Stimulated activated naive CD8-positive, alpha-beta T cell treated with anti-CD3 and anti-CD28 coated beads, Interleukin-15, Interleukin-2, amounts not matched to agents 100 ng/mL and 50 ng/mL, for 24 hours (primary cell): ENCODE measurements around the gene PPP1R37.

Experiments used
- H3K27ac Mint-ChIP-seq: one replicate; pipeline ENCODE4 v1.8.0; 2021; ENCODE audit warnings: mild to moderate bottlenecking, mixed read lengths
- H3K27me3 Mint-ChIP-seq: one replicate; pipeline ENCODE4 v1.8.0; 2021; ENCODE audit warnings: mixed read lengths
- H3K36me3 Mint-ChIP-seq: one replicate; pipeline ENCODE4 v1.8.0; 2021; ENCODE audit warnings: low read depth, mixed read lengths
- H3K4me1 Mint-ChIP-seq: one replicate; pipeline ENCODE4 v1.8.0; 2021; ENCODE audit warnings: low read depth, mixed read lengths
- H3K4me3 Mint-ChIP-seq: one replicate; pipeline ENCODE4 v1.8.0; 2021; ENCODE audit warnings: mild to moderate bottlenecking, mixed read lengths
- H3K9me3 Mint-ChIP-seq: one replicate; pipeline ENCODE4 v1.8.0; 2021; ENCODE audit warnings: mixed read lengths

The PPP1R37 gene

GRCh38 chr19:45141203-45141900, 48.4 kb downstream of the PPP1R37 start:
- Mint-ChIP-seq H3K27ac (no peak overlapping the region), H3K36me3 (peaks cover 16% of the 10 kb centered on the region), H3K9me3 (no peaks in the 10 kb centered on the region), H3K27me3 (no peaks in the 10 kb centered on the region), H3K4me3 (no peak overlapping the region), H3K4me1 (peaks cover 8% of the 10 kb centered on the region)

GRCh38 chr19:45142016-45142725, 49.2 kb downstream of the PPP1R37 start:
- H3K9me3 Mint-ChIP-seq: no peaks in the 10 kb centered on the region
- no peaks in the 10 kb centered on the region for H3K27me3 Mint-ChIP-seq
- H3K36me3 Mint-ChIP-seq: peaks cover 16% of the 10 kb centered on the region
- H3K27ac Mint-ChIP-seq: no peak overlapping the region
- H3K4me1 Mint-ChIP-seq: peaks cover 5% of the 10 kb centered on the region
- no peak overlapping the region for H3K4me3 Mint-ChIP-seq

GRCh38 chr19:45142726-45143110, 49.7 kb downstream of the PPP1R37 start:
- Mint-ChIP-seq H3K4me1 (no peaks in the 10 kb centered on the region), H3K27me3 (no peaks in the 10 kb centered on the region), H3K27ac (no peak overlapping the region), H3K4me3 (no peak overlapping the region), H3K9me3 (no peaks in the 10 kb centered on the region), H3K36me3 (peaks cover 16% of the 10 kb centered on the region)

- no peaks in the 10 kb centered on the region for H3K27me3 Mint-ChIP-seq
- no peaks in the 10 kb centered on the region for H3K4me1 Mint-ChIP-seq
- H3K4me3 Mint-ChIP-seq: no peak overlapping the region
- no peak overlapping the region for H3K27ac Mint-ChIP-seq
- no peaks in the 10 kb centered on the region for H3K9me3 Mint-ChIP-seq
- H3K36me3 Mint-ChIP-seq: peaks cover 16% of the 10 kb centered on the region
Measured at GRCh38 chr19:45144431-45145269, 51.7 kb downstream of the PPP1R37 start.

GRCh38 chr19:45145270-45146189, 52.6 kb downstream of the PPP1R37 start:
- H3K9me3 Mint-ChIP-seq: no peaks in the 10 kb centered on the region

GRCh38 chr19:45146251-45146650, 53.3 kb downstream of the PPP1R37 start:
- Mint-ChIP-seq H3K4me1 (peaks cover 2% of the 10 kb centered on the region), H3K27me3 (no peaks in the 10 kb centered on the region), H3K27ac (no peak overlapping the region), H3K4me3 (no peak overlapping the region), H3K36me3 (peaks cover 14% of the 10 kb centered on the region), H3K9me3 (no peaks in the 10 kb centered on the region)

More at GRCh38 chr19:45145270-45146189, 52.6 kb downstream of the PPP1R37 start:
- H3K4me3 Mint-ChIP-seq: no peak overlapping the region
- no peaks in the 10 kb centered on the region for H3K4me1 Mint-ChIP-seq
- H3K27me3 Mint-ChIP-seq: no peaks in the 10 kb centered on the region
- H3K27ac Mint-ChIP-seq: no peak overlapping the region
- H3K36me3 Mint-ChIP-seq: peaks cover 16% of the 10 kb centered on the region

GRCh38 chr19:45146741-45147205, 53.8 kb downstream of the PPP1R37 start:
- peaks cover 2% of the 10 kb centered on the region for H3K27me3 Mint-ChIP-seq
- H3K4me3 Mint-ChIP-seq: no peak overlapping the region
- peaks cover 9% of the 10 kb centered on the region for H3K36me3 Mint-ChIP-seq
- H3K27ac Mint-ChIP-seq: no peak overlapping the region
- H3K4me1 Mint-ChIP-seq: peaks cover 7% of the 10 kb centered on the region
- H3K9me3 Mint-ChIP-seq: no peaks in the 10 kb centered on the region

- no peak overlapping the region for H3K4me3 Mint-ChIP-seq
- H3K36me3 Mint-ChIP-seq: peaks cover 2% of the 10 kb centered on the region
- no peak overlapping the region for H3K27ac Mint-ChIP-seq
- peaks cover 7% of the 10 kb centered on the region for H3K27me3 Mint-ChIP-seq
- peaks cover 12% of the 10 kb centered on the region for H3K4me1 Mint-ChIP-seq
- no peaks in the 10 kb centered on the region for H3K9me3 Mint-ChIP-seq
Measured at GRCh38 chr19:45147835-45148676, 55.1 kb downstream of the PPP1R37 start.

- no peak overlapping the region for H3K27ac Mint-ChIP-seq
- peaks cover 16% of the 10 kb centered on the region for H3K4me1 Mint-ChIP-seq
- no peaks in the 10 kb centered on the region for H3K9me3 Mint-ChIP-seq
- no peak overlapping the region for H3K4me3 Mint-ChIP-seq
- no peaks in the 10 kb centered on the region for H3K36me3 Mint-ChIP-seq
- peaks cover 11% of the 10 kb centered on the region for H3K27me3 Mint-ChIP-seq
Measured at GRCh38 chr19:45149129-45149528, 56.1 kb downstream of the PPP1R37 start.

GRCh38 chr19:45150180-45150579, 57.2 kb downstream of the PPP1R37 start:
- Mint-ChIP-seq H3K36me3 (no peaks in the 10 kb centered on the region), H3K9me3 (no peaks in the 10 kb centered on the region), H3K4me1 (peaks cover 19% of the 10 kb centered on the region), H3K27me3 (peaks cover 16% of the 10 kb centered on the region), H3K27ac (no peak overlapping the region), H3K4me3 (no peak overlapping the region)

GRCh38 chr19:45150751-45151281, 57.8 kb downstream of the PPP1R37 start:
- H3K36me3 Mint-ChIP-seq: no peaks in the 10 kb centered on the region
- peaks cover 18% of the 10 kb centered on the region for H3K27me3 Mint-ChIP-seq
- H3K4me1 Mint-ChIP-seq: peaks cover 19% of the 10 kb centered on the region
- H3K27ac Mint-ChIP-seq: no peak overlapping the region
- no peak overlapping the region for H3K4me3 Mint-ChIP-seq
- H3K9me3 Mint-ChIP-seq: no peaks in the 10 kb centered on the region

- Mint-ChIP-seq H3K4me1 (peaks cover 19% of the 10 kb centered on the region), H3K36me3 (no peaks in the 10 kb centered on the region), H3K9me3 (no peaks in the 10 kb centered on the region), H3K4me3 (no peak overlapping the region), H3K27me3 (peaks cover 18% of the 10 kb centered on the region), H3K27ac (no peak overlapping the region)
Measured at GRCh38 chr19:45151320-45151719, 58.3 kb downstream of the PPP1R37 start.

- Mint-ChIP-seq H3K27me3 (peaks cover 21% of the 10 kb centered on the region), H3K36me3 (no peaks in the 10 kb centered on the region), H3K27ac (no peak overlapping the region), H3K4me1 (peaks cover 19% of the 10 kb centered on the region), H3K4me3 (no peak overlapping the region), H3K9me3 (no peaks in the 10 kb centered on the region)
Measured at GRCh38 chr19:45151821-45152503, 59.0 kb downstream of the PPP1R37 start.
